CD4-positive, alpha-beta T cell (primary cell): ENCODE data around the gene AP3B1. TPM values are rescaled to one million over a fixed set of nuclear protein-coding genes. Genes with fewer than 3 reads are reported as not detected.

Source experiments
- ATAC-seq: fragments of 200-7000 bp; cut with Tn5 transposase; one replicate; pipeline ENCODE4 v1.10.0; 2022; ENCODE audit warnings: mild to moderate bottlenecking; ENCODE audit not compliant: poor library complexity
- CTCF ChIA-PET: fragments of 350-600 bp; sonication (Branson Sonifier 250); formaldehyde crosslinking; loops from one replicate; lab custom pipeline; 2021; ENCODE audit warnings: antibody characterized with exemption, inconsistent platforms; lab: Charles Lee
- POLR2A ChIA-PET: fragments of 350-600 bp; sonication (Branson Sonifier 250); formaldehyde crosslinking; loops from one replicate; lab custom pipeline; 2021; ENCODE audit warnings: antibody characterized with exemption, inconsistent platforms; lab: Charles Lee
- DNase-seq, 14 experiments: peaks; one replicate each; pipeline ENCODE4 v3.0.0-alpha.2; 2013 to 2020; ENCODE audit warnings: mixed read lengths in 2 of 14
- H3K27ac ChIP-seq, 2 donors: one replicate each; pipeline versions ENCODE4 v1.5.1 to v1.7.0; 2013; ENCODE audit warnings: low read length in 2 of 2, low read depth in 1 of 2, mild to moderate bottlenecking in 1 of 2
- H3K27me3 ChIP-seq, 2 experiments: 1 replicate in 1 of 2; 2 replicates in 1 of 2; pipeline versions ENCODE4 v1.6.1 to v1.7.0; 2013; ENCODE audit warnings: low read length in 2 of 2, control low read depth in 1 of 2, mild to moderate bottlenecking in 1 of 2, moderate library complexity in 1 of 2; ENCODE audit not compliant: insufficient read depth in 2 of 2, control insufficient read depth in 1 of 2
- H3K36me3 ChIP-seq: one replicate; pipeline ENCODE4 v1.6.1; 2013; ENCODE audit warnings: low read length, control low read depth; ENCODE audit not compliant: insufficient read depth
- H3K4me1 ChIP-seq: one replicate; pipeline ENCODE4 v1.6.1; 2013; ENCODE audit warnings: low read length, control low read depth; ENCODE audit not compliant: insufficient read depth
- H3K4me3 ChIP-seq: one replicate; pipeline ENCODE4 v1.5.1; 2013; ENCODE audit warnings: mild to moderate bottlenecking, low read length, moderate library complexity
- H3K9me3 ChIP-seq, 2 experiments: 1 replicate in 1 of 2; 2 replicates in 1 of 2; pipeline versions ENCODE4 v1.6.1 to v1.7.0; 2013; ENCODE audit warnings: low read length in 2 of 2, mild to moderate bottlenecking in 2 of 2, control low read depth in 1 of 2, moderate library complexity in 1 of 2; ENCODE audit not compliant: control insufficient read depth in 1 of 2, insufficient read depth in 1 of 2
- H3K27ac Mint-ChIP-seq: one replicate; pipeline ENCODE4 v1.8.0; 2020; ENCODE audit warnings: mixed read lengths
- H3K27me3 Mint-ChIP-seq: one replicate; pipeline ENCODE4 v1.8.0; 2021; ENCODE audit warnings: mixed read lengths
- H3K36me3 Mint-ChIP-seq: one replicate; pipeline ENCODE4 v1.8.0; 2021; ENCODE audit warnings: low read depth, mixed read lengths
- H3K4me1 Mint-ChIP-seq: one replicate; pipeline ENCODE4 v1.8.0; 2021; ENCODE audit warnings: low read depth, mixed read lengths
- H3K4me3 Mint-ChIP-seq: one replicate; pipeline ENCODE4 v1.8.0; 2020; ENCODE audit warnings: mild to moderate bottlenecking, mixed read lengths
- H3K9me3 Mint-ChIP-seq: one replicate; pipeline ENCODE4 v1.8.0; 2020; ENCODE audit warnings: mixed read lengths
- CTCF ChIP-seq: fragments of 200-600 bp; IDR thresholded peaks from one replicate; pipeline ENCODE4 v1.8.0; 2022; ENCODE audit warnings: antibody characterized with exemption, mild to moderate bottlenecking
- intact Hi-C, 2 experiments: fragments of 100-400 bp; cut with DNase I in 1 of 2; cut with micrococcal nuclease in 1 of 2; formaldehyde crosslinking; loops; one replicate each; pipeline versions ENCODE4 v1.15.1 to v1.9.0; 2023 to 2025; cut with DNase I, micrococcal nuclease
- total RNA-seq, 174 experiments: library from RNA in 2 of 174; stranded (reverse) in 2 of 174; gene quantifications; one replicate each; pipeline ENCODE4 v1.2.3 and lab custom pipeline; 2021 to 2026

The AP3B1 gene
- total RNA-seq, 2 experiments from 2014 or later = 24.5 to 24.6 TPM

GRCh38 chr5:77958642-77959330 is 335.7 kb downstream of the AP3B1 start:
- TF ChIP-seq CTCF = no peak
- H3K9me3 ChIP-seq = peaks cover 0 to 6% of the 10 kb centered on the region in 2 experiments
- H3K27ac ChIP-seq = no peak overlapping the region
- H3K4me1 ChIP-seq = peaks cover 6% of the 10 kb centered on the region
- intact Hi-C loops = no loop called here
- no peaks in the 10 kb centered on the region for H3K36me3 ChIP-seq
- DNase-seq (no peak), ATAC-seq (no peak)
- peaks cover 13 to 27% of the 10 kb centered on the region in 2 experiments for H3K27me3 ChIP-seq
- ChIA-PET CTCF (no interaction called here), POLR2A (no interaction called here)
- Mint-ChIP-seq H3K4me3 (no peak overlapping the region), H3K36me3 (no peaks in the 10 kb centered on the region), H3K4me1 (peaks cover 10% of the 10 kb centered on the region), H3K9me3 (no peaks in the 10 kb centered on the region), H3K27ac (no peak overlapping the region), H3K27me3 (peaks cover 55% of the 10 kb centered on the region)
- no peak overlapping the region for H3K4me3 ChIP-seq

- peaks cover 6% of the 10 kb centered on the region for H3K4me1 ChIP-seq
- DNase-seq (no peak), ATAC-seq (no peak)
- no peaks in the 10 kb centered on the region for H3K36me3 ChIP-seq
- H3K4me3 ChIP-seq = no peak overlapping the region
- ChIA-PET POLR2A (no interaction called here), CTCF (no interaction called here)
- Mint-ChIP-seq H3K9me3 (no peaks in the 10 kb centered on the region), H3K27me3 (peaks cover 56% of the 10 kb centered on the region), H3K27ac (no peak overlapping the region), H3K4me3 (no peak overlapping the region), H3K36me3 (no peaks in the 10 kb centered on the region), H3K4me1 (peaks cover 10% of the 10 kb centered on the region)
- H3K27ac ChIP-seq = no peak overlapping the region
- H3K27me3 ChIP-seq = peaks cover 13 to 27% of the 10 kb centered on the region in 2 experiments
- H3K9me3 ChIP-seq = peaks cover 0 to 6% of the 10 kb centered on the region in 2 experiments
- TF ChIP-seq CTCF = no peak
- intact Hi-C loops = no loop called here
Observed at GRCh38 chr5:77957931-77958521, 336.5 kb downstream of the AP3B1 start.

GRCh38 chr5:77957516-77957915 is 337.0 kb downstream of the AP3B1 start:
- ATAC-seq (no peak), DNase-seq (no peak)
- intact Hi-C loops = no loop called here
- TF ChIP-seq CTCF = no peak
- H3K4me3 ChIP-seq = no peak overlapping the region
- Mint-ChIP-seq H3K27ac (no peak overlapping the region), H3K27me3 (peaks cover 51% of the 10 kb centered on the region), H3K4me3 (no peak overlapping the region), H3K4me1 (peaks cover 10% of the 10 kb centered on the region), H3K9me3 (no peaks in the 10 kb centered on the region), H3K36me3 (no peaks in the 10 kb centered on the region)
- peaks cover 6% of the 10 kb centered on the region for H3K4me1 ChIP-seq
- H3K27ac ChIP-seq = no peak overlapping the region
- H3K9me3 ChIP-seq = peaks cover 0 to 6% of the 10 kb centered on the region in 2 experiments
- peaks cover 13 to 25% of the 10 kb centered on the region in 2 experiments for H3K27me3 ChIP-seq
- CTCF ChIA-PET = no interaction called here
- no peaks in the 10 kb centered on the region for H3K36me3 ChIP-seq
- POLR2A ChIA-PET = no interaction called here
